ENCODE data around the gene PADI4. TPM values are rescaled to one million over a fixed set of nuclear protein-coding genes. Genes with fewer than 3 reads are reported as not detected.

The PADI4 gene
- total RNA-seq, 1 experiment from 2014 or later, result not detected

GRCh38 chr1:17358557-17358956 lies 50.6 kb downstream of the PADI4 start:
- CTCF ChIA-PET, result no interaction called here
- H3K36me3 Mint-ChIP-seq (ENCODE audit: insufficient read depth, unreplicated experiment), result no peaks in the 10 kb centered on the region
- no peaks in the 10 kb centered on the region for H3K4me1 Mint-ChIP-seq (ENCODE audit: low read depth, unreplicated experiment)
- no peak overlapping the region for H3K4me3 Mint-ChIP-seq (ENCODE audit: low read depth, unreplicated experiment)
- no peak overlapping the region for H3K27ac Mint-ChIP-seq (ENCODE audit: unreplicated experiment)
- BruUV-seq (replicated peaks), result no TSS peak
- H3K9me3 Mint-ChIP-seq (ENCODE audit: low read depth, unreplicated experiment), result no peaks in the 10 kb centered on the region
- intact Hi-C loops (cut with micrococcal nuclease; ENCODE audit: unreplicated experiment), result no loop called here
- no peak for TF ChIP-seq CTCF (IDR thresholded peaks at IDR 0.05; ENCODE audit: unreplicated experiment)
- H3K27me3 Mint-ChIP-seq (ENCODE audit: unreplicated experiment), result peaks cover 31% of the 10 kb centered on the region
- DNase-seq, result no peak

- Mint-ChIP-seq H3K4me1 (ENCODE audit: low read depth, unreplicated experiment) (no peaks in the 10 kb centered on the region), H3K27ac (ENCODE audit: unreplicated experiment) (no peak overlapping the region), H3K4me3 (ENCODE audit: low read depth, unreplicated experiment) (no peak overlapping the region), H3K27me3 (ENCODE audit: unreplicated experiment) (peaks cover 33% of the 10 kb centered on the region), H3K9me3 (ENCODE audit: low read depth, unreplicated experiment) (no peaks in the 10 kb centered on the region), H3K36me3 (ENCODE audit: insufficient read depth, unreplicated experiment) (no peaks in the 10 kb centered on the region)
- BruUV-seq (replicated peaks), result no TSS peak
- CTCF ChIA-PET, result interaction anchor here (0.6 kb wide), 1 partner anchor 136 kb away, joined by 5 read pairs; no protein-coding TSS in a partner anchor
- intact Hi-C loops (cut with micrococcal nuclease; ENCODE audit: unreplicated experiment), result no loop called here
- DNase-seq, result no peak
- TF ChIP-seq CTCF (IDR thresholded peaks at IDR 0.05; ENCODE audit: unreplicated experiment), result no peak
Measured at GRCh38 chr1:17359031-17359430, 51.0 kb downstream of the PADI4 start.

- Mint-ChIP-seq H3K27me3 (ENCODE audit: unreplicated experiment) (peaks cover 35% of the 10 kb centered on the region), H3K4me3 (ENCODE audit: low read depth, unreplicated experiment) (no peak overlapping the region), H3K36me3 (ENCODE audit: insufficient read depth, unreplicated experiment) (no peaks in the 10 kb centered on the region), H3K27ac (ENCODE audit: unreplicated experiment) (no peak overlapping the region), H3K4me1 (ENCODE audit: low read depth, unreplicated experiment) (no peaks in the 10 kb centered on the region), H3K9me3 (ENCODE audit: low read depth, unreplicated experiment) (no peaks in the 10 kb centered on the region)
- DNase-seq, result no peak
- intact Hi-C loops (cut with micrococcal nuclease; ENCODE audit: unreplicated experiment), result no loop called here
- no TSS peak for BruUV-seq (replicated peaks)
- no peak for TF ChIP-seq CTCF (IDR thresholded peaks at IDR 0.05; ENCODE audit: unreplicated experiment)
- CTCF ChIA-PET, result no interaction called here
Measured at GRCh38 chr1:17359808-17360207, 51.8 kb downstream of the PADI4 start.

- CTCF ChIA-PET, result no interaction called here
- Mint-ChIP-seq H3K9me3 (ENCODE audit: low read depth, unreplicated experiment) (no peaks in the 10 kb centered on the region), H3K27ac (ENCODE audit: unreplicated experiment) (no peak overlapping the region), H3K36me3 (ENCODE audit: insufficient read depth, unreplicated experiment) (no peaks in the 10 kb centered on the region), H3K27me3 (ENCODE audit: unreplicated experiment) (peaks cover 35% of the 10 kb centered on the region), H3K4me1 (ENCODE audit: low read depth, unreplicated experiment) (no peaks in the 10 kb centered on the region), H3K4me3 (ENCODE audit: low read depth, unreplicated experiment) (no peak overlapping the region)
- intact Hi-C loops (cut with micrococcal nuclease; ENCODE audit: unreplicated experiment), result no loop called here
- no peak for TF ChIP-seq CTCF (IDR thresholded peaks at IDR 0.05; ENCODE audit: unreplicated experiment)
- no TSS peak for BruUV-seq (replicated peaks)
- DNase-seq, result no peak
Measured at GRCh38 chr1:17360272-17360956, 52.4 kb downstream of the PADI4 start.
